GM23338 (cell line): ENCODE results near the gene ANTXR1.

ENCODE experiments used
- CREB1 ChIP-seq: fragments of 250-450 bp; sonication (Bioruptor Pico); IDR thresholded peaks from 2 replicates; pipeline ENCODE4 v1.5.0; 2020; ENCODE audit warnings: low read depth, mild to moderate bottlenecking, moderate library complexity
- EZH2 ChIP-seq: fragments of 200-600 bp; sonication (generic); IDR thresholded peaks from one replicate; pipeline ENCODE4 v1.8.0; 2017; ENCODE audit warnings: antibody characterized with exemption, mild to moderate bottlenecking, low read depth; ENCODE audit not compliant: unreplicated experiment
- TF ChIP-seq, protein P1 (sequence below), 2 experiments: fragments of 200-600 bp in 1 of 2; sonication (generic) in 1 of 2; conservative IDR thresholded peaks; 2 replicates each; pipeline versions ENCODE4 v1.5.1 to v1.6.1; 2016 to 2017; ENCODE audit warnings: antibody characterized with exemption in 2 of 2, low read depth in 2 of 2, mild to moderate bottlenecking in 2 of 2, moderate library complexity in 1 of 2

DNA sequence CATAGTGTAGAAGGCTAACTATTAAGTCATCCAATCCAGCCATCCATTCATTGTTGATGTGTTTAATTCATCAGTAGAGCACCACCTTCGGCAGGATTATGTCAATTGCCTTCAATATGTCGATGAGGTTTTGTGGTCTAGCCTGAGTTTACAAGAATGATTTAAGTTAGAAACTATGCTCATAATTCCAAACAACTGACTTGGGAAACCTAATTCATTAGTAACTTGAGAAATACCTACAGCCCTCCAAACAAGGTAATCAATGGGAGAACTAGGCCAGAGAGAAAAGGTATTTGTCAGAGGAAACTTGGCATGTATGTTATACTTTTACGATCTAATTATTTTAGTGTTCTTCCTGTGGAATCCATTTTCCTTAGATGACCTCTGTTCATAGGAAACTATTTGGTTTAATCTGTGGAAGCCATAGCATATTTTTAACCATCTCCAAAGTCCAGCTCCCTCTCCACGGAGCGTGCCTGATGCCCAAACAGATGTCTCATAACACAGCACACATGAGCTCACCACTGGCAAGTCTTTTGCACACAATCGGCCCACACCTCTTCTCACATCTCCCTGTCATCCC lies 225.6 kb downstream of the ANTXR1 start:
- TF ChIP-seq, protein P1, sequence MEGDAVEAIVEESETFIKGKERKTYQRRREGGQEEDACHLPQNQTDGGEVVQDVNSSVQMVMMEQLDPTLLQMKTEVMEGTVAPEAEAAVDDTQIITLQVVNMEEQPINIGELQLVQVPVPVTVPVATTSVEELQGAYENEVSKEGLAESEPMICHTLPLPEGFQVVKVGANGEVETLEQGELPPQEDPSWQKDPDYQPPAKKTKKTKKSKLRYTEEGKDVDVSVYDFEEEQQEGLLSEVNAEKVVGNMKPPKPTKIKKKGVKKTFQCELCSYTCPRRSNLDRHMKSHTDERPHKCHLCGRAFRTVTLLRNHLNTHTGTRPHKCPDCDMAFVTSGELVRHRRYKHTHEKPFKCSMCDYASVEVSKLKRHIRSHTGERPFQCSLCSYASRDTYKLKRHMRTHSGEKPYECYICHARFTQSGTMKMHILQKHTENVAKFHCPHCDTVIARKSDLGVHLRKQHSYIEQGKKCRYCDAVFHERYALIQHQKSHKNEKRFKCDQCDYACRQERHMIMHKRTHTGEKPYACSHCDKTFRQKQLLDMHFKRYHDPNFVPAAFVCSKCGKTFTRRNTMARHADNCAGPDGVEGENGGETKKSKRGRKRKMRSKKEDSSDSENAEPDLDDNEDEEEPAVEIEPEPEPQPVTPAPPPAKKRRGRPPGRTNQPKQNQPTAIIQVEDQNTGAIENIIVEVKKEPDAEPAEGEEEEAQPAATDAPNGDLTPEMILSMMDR (conservative IDR thresholded peaks at IDR 0.05; ENCODE audit: low read depth in 2 of 2) = no peak
- no peak for TF ChIP-seq CREB1
- no peak for TF ChIP-seq EZH2
